Measurements from ENCODE around the gene MIGA1.

GRCh38 chr1:77845951-77846350 is 66.5 kb downstream of the MIGA1 start:
- no peak for TF ChIP-seq CTCF (IDR thresholded peaks at IDR 0.05; ENCODE audit: low read depth, low read length)
- TF ChIP-seq EZH2phosphoT487 (IDR thresholded peaks at IDR 0.05; ENCODE audit: low read depth), result no peak

Data from OCI-LY3 (cell line).